Endodermal cell (in vitro differentiated cells): ENCODE measurements around the gene MAP3K15. TPM values are rescaled to one million over a fixed set of nuclear protein-coding genes. Genes with fewer than 3 reads are reported as not detected.

ENCODE experiments used
- DNase-seq: peaks from one replicate; pipeline ENCODE4 v3.0.0-alpha.2; 2017
- H3K27ac ChIP-seq: 2 replicates; pipeline ENCODE4 v1.5.1; 2013; ENCODE audit warnings: mild to moderate bottlenecking, low read depth, low read length, moderate library complexity
- H3K27me3 ChIP-seq: 2 replicates; pipeline ENCODE4 v1.6.1; 2013; ENCODE audit warnings: mild to moderate bottlenecking, low read length, moderate library complexity; ENCODE audit not compliant: insufficient read depth, control insufficient read depth, poor library complexity, severe bottlenecking
- H3K36me3 ChIP-seq: 2 replicates; pipeline ENCODE4 v1.7.0; 2013; ENCODE audit warnings: mild to moderate bottlenecking, low read length, moderate library complexity; ENCODE audit not compliant: control insufficient read depth, insufficient read depth
- H3K4me1 ChIP-seq: one replicate; pipeline ENCODE4 v1.7.0; 2013; ENCODE audit warnings: low read length; ENCODE audit not compliant: control insufficient read depth, insufficient read depth
- H3K4me3 ChIP-seq: 2 replicates; pipeline ENCODE4 v1.5.1; 2013; ENCODE audit warnings: mild to moderate bottlenecking, low read length, moderate library complexity
- H3K9ac ChIP-seq: 2 replicates; pipeline ENCODE4 v1.6.1; 2013; ENCODE audit warnings: mild to moderate bottlenecking, low read length, moderate library complexity; ENCODE audit not compliant: poor library complexity, severe bottlenecking; ENCODE audit errors: extremely low read depth
- H3K9me3 ChIP-seq: 2 replicates; pipeline ENCODE4 v1.6.1; 2013; ENCODE audit warnings: mild to moderate bottlenecking, low read length, moderate library complexity; ENCODE audit not compliant: control insufficient read depth
- H3K27ac Mint-ChIP-seq: 2 replicates; pipeline ENCODE4 v1.8.0; 2020; ENCODE audit warnings: mixed read lengths
- H3K27me3 Mint-ChIP-seq: 2 replicates; pipeline ENCODE4 v1.8.0; 2021; ENCODE audit warnings: mild to moderate bottlenecking, mixed read lengths; ENCODE audit not compliant: insufficient read depth
- H3K36me3 Mint-ChIP-seq: 2 replicates; pipeline ENCODE4 v1.8.0; 2020; ENCODE audit warnings: low read depth, mixed read lengths
- H3K4me1 Mint-ChIP-seq: 2 replicates; pipeline ENCODE4 v1.8.0; 2020; ENCODE audit warnings: mixed read lengths
- H3K4me3 Mint-ChIP-seq: 2 replicates; pipeline ENCODE4 v1.8.0; 2020; ENCODE audit warnings: mild to moderate bottlenecking, moderate library complexity, mixed read lengths
- H3K9me3 Mint-ChIP-seq: 2 replicates; pipeline ENCODE4 v1.8.0; 2020; ENCODE audit warnings: mild to moderate bottlenecking, mixed read lengths
- CTCF ChIP-seq: fragments of 200-600 bp; sonication (generic); conservative IDR thresholded peaks from 2 replicates; pipeline ENCODE4 v1.5.0; 2021; ENCODE audit warnings: antibody characterized with exemption, mild to moderate bottlenecking
- WGBS, 2 experiments: methylation state at CpG; one replicate each; pipeline versions ENCODE4 v1.1.5 to v1.1.7; 2013; ENCODE audit warnings: missing lambda C conversion rate in 2 of 2, mixed read lengths in 1 of 2; ENCODE audit not compliant: insufficient coverage in 1 of 2, insufficient read length in 1 of 2; 5-methylcytosine and 5-hydroxymethylcytosine counted together
- total RNA-seq, 2 donors: library from RNA; stranded (reverse); fragmentation: NEBNext Ultra II Directional in 1 of 2; extraction: Animal tissue kit (Norgen Biotek cat#: 25700) in 1 of 2; gene quantifications; 2 replicates in 1 of 2; 3 replicates in 1 of 2; pipeline ENCODE4 v1.2.1, GENCODE V29; 2021

MAP3K15 gene
- total RNA-seq, 2 donors from 2014 or later: 2.2 to 2.9 TPM

- H3K9me3 Mint-ChIP-seq: peaks cover 54% of the 10 kb centered on the region
- no peak overlapping the region for H3K27ac Mint-ChIP-seq
- no peak overlapping the region for H3K27ac ChIP-seq
- peaks cover 9% of the 10 kb centered on the region for H3K4me1 Mint-ChIP-seq
- no peak for DNase-seq
- H3K9ac ChIP-seq: no peak overlapping the region
- TF ChIP-seq CTCF: no peak
- H3K36me3 Mint-ChIP-seq: peaks cover 2% of the 10 kb centered on the region
- H3K27me3 Mint-ChIP-seq: no peaks in the 10 kb centered on the region
- 93 to 95% methylated on average over 4 to 6 of the region's 6 CpGs for WGBS, 2 experiments
- H3K27me3 ChIP-seq: no peaks in the 10 kb centered on the region
- H3K4me3 ChIP-seq: no peak overlapping the region
- no peaks in the 10 kb centered on the region for H3K9me3 ChIP-seq
- H3K4me3 Mint-ChIP-seq: no peak overlapping the region
- H3K36me3 ChIP-seq: no peaks in the 10 kb centered on the region
- H3K4me1 ChIP-seq: peaks cover 7% of the 10 kb centered on the region
Measured at GRCh38 chrX:19563746-19564145, 48.4 kb upstream of the MAP3K15 start.

DNA sequence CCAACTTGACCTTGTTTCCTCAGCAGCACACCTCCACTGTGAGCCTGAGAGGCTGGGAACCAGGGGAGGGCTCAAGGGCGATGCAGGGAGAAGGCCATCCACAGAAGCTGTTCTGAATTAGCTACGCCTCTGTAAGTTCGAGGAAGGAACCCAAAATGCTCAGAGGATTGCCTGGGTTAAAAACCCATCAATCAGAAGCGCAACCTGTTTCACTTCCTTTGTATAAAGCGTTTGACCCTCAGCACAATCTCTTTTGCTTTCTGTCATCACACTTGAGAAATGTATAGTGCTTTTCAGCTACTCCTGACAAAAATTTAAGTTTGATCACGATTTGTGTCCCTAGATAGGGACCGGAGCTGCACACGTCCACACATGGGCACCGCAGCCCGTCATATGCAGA lies 48.0 kb upstream of the MAP3K15 start:
- peaks cover 7% of the 10 kb centered on the region for H3K4me1 ChIP-seq
- no peak overlapping the region for H3K27ac ChIP-seq
- H3K36me3 ChIP-seq: no peaks in the 10 kb centered on the region
- H3K9me3 Mint-ChIP-seq: peaks cover 54% of the 10 kb centered on the region
- TF ChIP-seq CTCF: no peak
- no peak for DNase-seq
- H3K27me3 ChIP-seq: no peaks in the 10 kb centered on the region
- no peak overlapping the region for H3K9ac ChIP-seq
- H3K9me3 ChIP-seq: no peaks in the 10 kb centered on the region
- H3K27me3 Mint-ChIP-seq: no peaks in the 10 kb centered on the region
- H3K27ac Mint-ChIP-seq: no peak overlapping the region
- no peak overlapping the region for H3K4me3 Mint-ChIP-seq
- peaks cover 9% of the 10 kb centered on the region for H3K4me1 Mint-ChIP-seq
- 92 to 98% methylated on average over 6 to 10 of the region's 10 CpGs for WGBS, 2 experiments
- H3K36me3 Mint-ChIP-seq: peaks cover 2% of the 10 kb centered on the region
- H3K4me3 ChIP-seq: no peak overlapping the region

DNA sequence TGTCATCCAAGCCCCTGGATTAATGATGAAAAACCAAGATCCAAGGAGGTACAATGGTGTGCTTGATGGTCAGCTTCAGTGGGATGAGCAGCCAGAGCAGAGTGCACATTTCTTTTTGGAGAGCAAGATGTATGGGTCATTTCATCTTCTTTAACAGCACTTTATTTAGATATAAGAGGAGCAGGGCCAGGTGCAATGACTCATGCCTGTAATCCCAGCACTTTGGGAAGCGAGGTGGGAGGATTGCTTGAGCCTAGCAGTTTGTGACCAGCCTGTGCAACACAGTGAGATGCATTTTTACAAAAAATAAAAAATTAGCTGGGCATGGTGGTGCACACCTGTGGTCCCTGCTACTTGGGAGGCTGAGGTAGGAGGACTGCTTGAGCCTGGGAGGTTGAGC lies 45.3 kb upstream of the MAP3K15 start:
- TF ChIP-seq CTCF: no peak
- Histone ChIP-seq H3K9me3 (no peaks in the 10 kb centered on the region), H3K36me3 (no peaks in the 10 kb centered on the region), H3K27me3 (no peaks in the 10 kb centered on the region), H3K9ac (no peak overlapping the region), H3K27ac (no peak overlapping the region), H3K4me3 (no peak overlapping the region), H3K4me1 (no peaks in the 10 kb centered on the region)
- Mint-ChIP-seq H3K4me3 (no peak overlapping the region), H3K27me3 (no peaks in the 10 kb centered on the region), H3K4me1 (no peaks in the 10 kb centered on the region), H3K36me3 (peaks cover 2% of the 10 kb centered on the region), H3K27ac (no peak overlapping the region), H3K9me3 (peaks cover 54% of the 10 kb centered on the region)
- no peak for DNase-seq
- WGBS, 2 experiments: 89% methylated on average over 1 of the region's 1 CpG; no CpG with 5 or more reads in 1 of the 2 experiments
